ENCODE data around the gene HSD3B2. TPM values are rescaled to one million over a fixed set of nuclear protein-coding genes. Genes with fewer than 3 reads are reported as not detected.

The HSD3B2 gene
- total and polyA plus RNA-seq, 7 donors: 5.4 TPM; not detected in 6

GRCh38 chr1:119430486-119430885, 15.5 kb downstream of the HSD3B2 start:
- no peak overlapping the region for H3K27ac ChIP-seq
- 83 to 85% (median 85%) methylated on average over 2 of the region's 2 CpGs for WGBS, 3 donors
- ATAC-seq (no peak), DNase-seq (no peak)
- intact Hi-C loops (cut with DNase I): no loop called here
- H3K4me1 ChIP-seq: no peaks in the 10 kb centered on the region
- H3K36me3 ChIP-seq (ENCODE audit: insufficient read depth in 1 of 2, low read depth in 1 of 2): no peaks in the 10 kb centered on the region
- H3K27me3 ChIP-seq (ENCODE audit: insufficient read depth in 3 of 3, low read length in 2 of 3): no peaks in the 10 kb centered on the region
- no peak overlapping the region for H3K4me3 ChIP-seq
- no peak for TF ChIP-seq CTCF (IDR thresholded peaks at IDR 0.05)
- no peaks in the 10 kb centered on the region for H3K9me3 ChIP-seq

DNA sequence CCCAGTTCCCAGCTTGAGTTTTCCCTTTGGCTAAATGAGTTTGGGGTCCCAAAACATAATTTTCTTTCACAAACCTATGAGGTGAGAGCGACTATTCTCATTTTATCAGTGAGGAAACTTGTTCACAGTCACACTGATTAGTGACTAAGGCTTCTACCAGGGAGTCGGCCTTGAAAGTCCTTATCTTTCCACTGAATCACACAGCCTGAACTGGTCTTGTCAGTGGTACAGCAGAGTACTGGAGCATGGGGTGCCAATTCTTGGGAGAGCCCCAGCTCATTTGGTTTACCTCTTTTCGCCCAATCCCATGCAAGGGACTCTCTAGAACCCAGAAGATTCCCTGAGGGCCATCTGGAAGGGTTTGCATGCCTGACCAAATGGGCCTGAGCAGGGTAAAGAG, 16.9 kb downstream of the HSD3B2 start:
- H3K36me3 ChIP-seq (ENCODE audit: insufficient read depth in 1 of 2, low read depth in 1 of 2): no peaks in the 10 kb centered on the region
- WGBS, 3 donors: 81 to 85% (median 83%) methylated on average over 3 of the region's 3 CpGs
- no peaks in the 10 kb centered on the region for H3K27me3 ChIP-seq (ENCODE audit: insufficient read depth in 3 of 3, low read length in 2 of 3)
- intact Hi-C loops (cut with DNase I): no loop called here
- H3K4me3 ChIP-seq: no peak overlapping the region
- DNase-seq: no peak
- no peaks in the 10 kb centered on the region for H3K9me3 ChIP-seq
- no peaks in the 10 kb centered on the region for H3K4me1 ChIP-seq
- TF ChIP-seq CTCF (IDR thresholded peaks at IDR 0.05): no peak
- no peak for ATAC-seq
- H3K27ac ChIP-seq: no peak overlapping the region

DNA sequence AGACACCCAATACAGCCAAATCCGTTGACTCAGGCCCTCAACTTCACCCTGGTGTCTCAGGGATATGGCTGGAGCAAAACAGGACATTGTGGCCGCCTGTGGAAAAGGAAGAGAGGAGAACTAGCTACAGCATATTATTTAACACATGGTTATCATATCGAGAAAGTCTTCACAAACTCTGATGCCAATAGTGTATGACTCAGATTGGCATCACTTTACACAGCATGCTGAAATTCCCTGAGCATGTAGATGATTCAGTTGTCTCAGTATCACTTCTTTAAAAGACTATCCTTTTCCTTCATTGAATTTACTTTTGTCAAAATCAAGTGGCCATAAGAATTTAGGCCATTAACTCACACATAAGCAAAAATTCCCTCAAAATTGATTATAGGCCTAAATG, 20.1 kb downstream of the HSD3B2 start:
- no peaks in the 10 kb centered on the region for H3K4me1 ChIP-seq
- H3K4me3 ChIP-seq: no peak overlapping the region
- H3K36me3 ChIP-seq (ENCODE audit: insufficient read depth in 1 of 2, low read depth in 1 of 2): no peaks in the 10 kb centered on the region
- WGBS, 3 donors: 72 to 79% (median 75%) methylated on average over 3 of the region's 3 CpGs
- intact Hi-C loops (cut with DNase I): no loop called here
- no peaks in the 10 kb centered on the region for H3K9me3 ChIP-seq
- TF ChIP-seq CTCF (IDR thresholded peaks at IDR 0.05): no peak
- no peaks in the 10 kb centered on the region for H3K27me3 ChIP-seq (ENCODE audit: insufficient read depth in 3 of 3, low read length in 2 of 3)
- no peak for DNase-seq
- no peak for ATAC-seq
- no peak overlapping the region for H3K27ac ChIP-seq

DNA sequence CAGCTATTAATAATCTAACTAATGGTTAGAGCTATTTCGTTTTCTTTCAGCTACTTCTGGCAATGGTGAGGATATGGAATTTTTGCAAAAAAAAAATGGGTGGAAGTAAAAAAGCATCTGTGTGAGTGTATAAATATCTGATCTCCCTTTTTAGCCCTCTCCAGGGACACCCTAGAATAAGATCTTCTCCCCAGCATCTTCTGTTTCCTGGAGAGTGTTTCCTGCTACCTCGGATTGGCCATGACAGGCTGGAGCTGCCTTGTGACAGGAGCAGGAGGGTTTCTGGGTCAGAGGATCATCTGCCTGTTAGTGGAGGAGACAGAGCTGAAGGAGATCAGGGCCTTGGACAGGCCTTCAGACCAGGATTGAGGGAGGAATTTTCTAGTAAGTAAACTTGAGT, 23.8 kb downstream of the HSD3B2 start:
- DNase-seq: no peak
- intact Hi-C loops (cut with DNase I): no loop called here
- no peak overlapping the region for H3K4me3 ChIP-seq

More for the DNA sequence above, 23.8 kb downstream of the HSD3B2 start:
- Histone ChIP-seq H3K27me3 (ENCODE audit: insufficient read depth in 3 of 3, low read length in 2 of 3) (peaks cover 0 to 4% (median 0%) of the 10 kb centered on the region in 3 donors), H3K36me3 (ENCODE audit: insufficient read depth in 1 of 2, low read depth in 1 of 2) (no peaks in the 10 kb centered on the region), H3K4me1 (no peaks in the 10 kb centered on the region), H3K27ac (no peak overlapping the region), H3K9me3 (no peaks in the 10 kb centered on the region)
- WGBS, 3 donors: 45 to 64% (median 56%) methylated on average over 2 of the region's 2 CpGs
- no peak for TF ChIP-seq CTCF (IDR thresholded peaks at IDR 0.05)
- no peak for ATAC-seq

Data from psoas muscle (tissue), 8 donors.